Neural cell (in vitro differentiated cells): ENCODE data around the gene RSPO4. TPM values are rescaled to one million over a fixed set of nuclear protein-coding genes. Genes with fewer than 3 reads are reported as not detected.

ENCODE experiments used
- H2AFZ ChIP-seq: fragments of 200-600, 300-800 bp; sonication (generic), shearing (Covaris generic); 2 replicates; pipeline ENCODE4 v1.6.0; 2014; ENCODE audit warnings: low read depth, mild to moderate bottlenecking, antibody characterized with exemption, low read length, moderate library complexity
- H3F3A ChIP-seq: fragments of 200-600 bp; shearing (Covaris generic); 2 replicates; pipeline ENCODE4 v1.6.1; 2016; ENCODE audit warnings: mild to moderate bottlenecking, moderate library complexity, mixed read lengths, antibody characterized with exemption, low read length; ENCODE audit not compliant: insufficient read depth, poor library complexity, severe bottlenecking
- H3K27ac ChIP-seq: fragments of 200-600, 300-800 bp; sonication (generic), shearing (Covaris generic); 2 replicates; pipeline ENCODE4 v1.5.1; 2014; ENCODE audit warnings: mild to moderate bottlenecking, low read length, moderate library complexity
- H3K27me3 ChIP-seq: fragments of 300-800, 200-600 bp; sonication (generic), shearing (Covaris generic); 2 replicates; pipeline ENCODE4 v1.6.0; 2014; ENCODE audit warnings: mild to moderate bottlenecking, low read depth, low read length, moderate library complexity; ENCODE audit not compliant: insufficient read depth
- H3K36me3 ChIP-seq: fragments of 300-800, 200-600 bp; sonication (generic), shearing (Covaris generic); 2 replicates; pipeline ENCODE4 v1.5.1; 2014; ENCODE audit warnings: mild to moderate bottlenecking, antibody characterized with exemption, low read length, moderate library complexity; ENCODE audit not compliant: insufficient read depth
- H3K4me2 ChIP-seq: fragments of 300-800, 200-600 bp; sonication (generic), shearing (Covaris generic); 2 replicates; pipeline ENCODE4 v1.6.0; 2014; ENCODE audit warnings: mild to moderate bottlenecking, low read length
- H3K4me3 ChIP-seq: fragments of 300-800, 200-600 bp; sonication (generic), shearing (Covaris generic); 2 replicates; pipeline ENCODE4 v1.5.1; 2014; ENCODE audit warnings: mild to moderate bottlenecking, low read length, moderate library complexity
- H3K79me2 ChIP-seq: fragments of 200-600 bp; shearing (Covaris generic); replicated peaks from 2 replicates; pipeline ENCODE4 v1.6.0; 2014; ENCODE audit warnings: mild to moderate bottlenecking, low read length, moderate library complexity; ENCODE audit not compliant: insufficient read depth
- H3K9ac ChIP-seq: fragments of 300-800, 200-600 bp; sonication (generic), shearing (Covaris generic); 2 replicates; pipeline ENCODE4 v1.6.1; 2016; ENCODE audit warnings: mild to moderate bottlenecking, low read length, mixed read lengths
- H3K9me2 ChIP-seq: fragments of 200-600 bp; shearing (Covaris generic); 2 replicates; pipeline ENCODE4 v1.6.1; 2016; ENCODE audit warnings: mild to moderate bottlenecking, low read length, mixed read lengths; ENCODE audit not compliant: insufficient read depth
- H3K9me3 ChIP-seq: fragments of 200-600, 300-800 bp; sonication (generic), shearing (Covaris generic); 2 replicates; pipeline ENCODE4 v1.6.1; 2016; ENCODE audit warnings: mild to moderate bottlenecking, mixed run types, low read length, moderate library complexity, mixed read lengths
- H4K20me1 ChIP-seq: fragments of 200-600 bp; shearing (Covaris generic); 2 replicates; pipeline ENCODE4 v1.6.1; 2016; ENCODE audit warnings: mild to moderate bottlenecking, mixed run types; ENCODE audit not compliant: insufficient read depth
- EP300 ChIP-seq: fragments of 450-650 bp; conservative IDR thresholded peaks from 2 replicates; pipeline ENCODE4 v1.6.1; 2014; ENCODE audit warnings: antibody characterized with exemption, mild to moderate bottlenecking, moderate library complexity; ENCODE audit not compliant: poor library complexity, severe bottlenecking
- MXI1 ChIP-seq: fragments of 450-650 bp; conservative IDR thresholded peaks from 2 replicates; pipeline ENCODE4 v1.6.1; 2014; ENCODE audit warnings: antibody characterized with exemption, mild to moderate bottlenecking; ENCODE audit not compliant: poor library complexity, severe bottlenecking
- POLR2AphosphoS5 ChIP-seq: IDR thresholded peaks from 2 replicates; pipeline ENCODE4 v1.6.1; 2012
- RAD21 ChIP-seq: fragments of 450-650 bp; conservative IDR thresholded peaks from 2 replicates; pipeline ENCODE4 v1.6.1; 2014; ENCODE audit warnings: antibody characterized with exemption, mild to moderate bottlenecking, moderate library complexity
- polyA plus RNA-seq: library from polyadenylated mRNA; depleted of rRNA; stranded (reverse); fragments of >200 nt; gene quantifications from 2 replicates; pipeline ENCODE4 v1.2.3, GENCODE V29; 2014
- TF ChIP-seq, protein P1 (sequence below): IDR thresholded peaks from 2 replicates; pipeline ENCODE4 v1.6.1; 2012; ENCODE audit warnings: borderline replicate concordance
- TF ChIP-seq, protein P2 (sequence below): fragments of 450-650 bp; IDR thresholded peaks from 2 replicates; pipeline ENCODE4 v1.5.1; 2014; ENCODE audit warnings: antibody characterized with exemption, mild to moderate bottlenecking, moderate library complexity; ENCODE audit not compliant: poor library complexity, severe bottlenecking

Gene RSPO4
- polyA plus RNA-seq, 1 donor from 2014 or later = 0.19 TPM

DNA sequence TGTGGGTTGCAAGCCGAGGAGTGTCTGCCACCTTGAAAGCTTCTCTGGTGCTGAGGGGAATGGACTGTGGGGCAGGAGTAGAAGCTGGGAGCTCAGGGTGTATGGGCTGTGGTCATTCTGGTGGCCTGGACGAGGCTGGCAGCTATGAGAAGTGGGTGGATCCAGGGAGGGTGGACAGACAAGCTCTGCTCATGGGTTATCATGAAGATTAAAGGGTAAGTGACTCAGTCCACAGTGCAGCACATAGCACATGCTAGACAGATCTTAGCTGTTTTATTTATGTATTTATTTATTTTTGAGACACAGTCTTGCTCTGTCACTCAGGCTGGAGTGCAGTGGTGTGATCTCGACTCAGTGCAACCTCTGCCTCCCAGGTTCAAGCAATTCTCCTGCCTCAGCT lies 13.8 kb downstream of the RSPO4 start:
- H3K4me2 ChIP-seq = no peak overlapping the region
- TF ChIP-seq POLR2AphosphoS5 (no peak), MXI1 (no peak)
- TF ChIP-seq, protein P1, sequence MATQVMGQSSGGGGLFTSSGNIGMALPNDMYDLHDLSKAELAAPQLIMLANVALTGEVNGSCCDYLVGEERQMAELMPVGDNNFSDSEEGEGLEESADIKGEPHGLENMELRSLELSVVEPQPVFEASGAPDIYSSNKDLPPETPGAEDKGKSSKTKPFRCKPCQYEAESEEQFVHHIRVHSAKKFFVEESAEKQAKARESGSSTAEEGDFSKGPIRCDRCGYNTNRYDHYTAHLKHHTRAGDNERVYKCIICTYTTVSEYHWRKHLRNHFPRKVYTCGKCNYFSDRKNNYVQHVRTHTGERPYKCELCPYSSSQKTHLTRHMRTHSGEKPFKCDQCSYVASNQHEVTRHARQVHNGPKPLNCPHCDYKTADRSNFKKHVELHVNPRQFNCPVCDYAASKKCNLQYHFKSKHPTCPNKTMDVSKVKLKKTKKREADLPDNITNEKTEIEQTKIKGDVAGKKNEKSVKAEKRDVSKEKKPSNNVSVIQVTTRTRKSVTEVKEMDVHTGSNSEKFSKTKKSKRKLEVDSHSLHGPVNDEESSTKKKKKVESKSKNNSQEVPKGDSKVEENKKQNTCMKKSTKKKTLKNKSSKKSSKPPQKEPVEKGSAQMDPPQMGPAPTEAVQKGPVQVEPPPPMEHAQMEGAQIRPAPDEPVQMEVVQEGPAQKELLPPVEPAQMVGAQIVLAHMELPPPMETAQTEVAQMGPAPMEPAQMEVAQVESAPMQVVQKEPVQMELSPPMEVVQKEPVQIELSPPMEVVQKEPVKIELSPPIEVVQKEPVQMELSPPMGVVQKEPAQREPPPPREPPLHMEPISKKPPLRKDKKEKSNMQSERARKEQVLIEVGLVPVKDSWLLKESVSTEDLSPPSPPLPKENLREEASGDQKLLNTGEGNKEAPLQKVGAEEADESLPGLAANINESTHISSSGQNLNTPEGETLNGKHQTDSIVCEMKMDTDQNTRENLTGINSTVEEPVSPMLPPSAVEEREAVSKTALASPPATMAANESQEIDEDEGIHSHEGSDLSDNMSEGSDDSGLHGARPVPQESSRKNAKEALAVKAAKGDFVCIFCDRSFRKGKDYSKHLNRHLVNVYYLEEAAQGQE = no peak
- H4K20me1 ChIP-seq = no peaks in the 10 kb centered on the region

DNA sequence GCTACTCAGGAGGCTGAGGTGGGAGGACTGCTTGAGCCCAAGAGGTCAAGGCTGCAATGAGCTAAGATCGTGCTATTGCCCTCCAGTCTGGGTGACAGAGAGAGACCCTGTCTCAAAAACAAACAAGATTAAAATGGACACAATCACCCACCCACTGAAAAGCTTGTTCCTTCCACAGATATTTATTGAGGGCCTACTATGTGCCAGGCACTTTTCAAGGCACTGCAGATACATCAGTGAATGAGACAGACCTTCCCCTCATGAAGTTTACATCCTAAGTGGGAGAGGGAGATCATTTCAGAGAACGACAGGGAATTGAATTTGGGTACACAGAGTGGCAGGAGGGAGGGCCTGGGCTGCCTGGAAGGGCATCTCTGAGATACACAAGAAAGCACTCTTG lies 14.4 kb downstream of the RSPO4 start:
- Histone ChIP-seq H3K27me3 (no peaks in the 10 kb centered on the region), H3K36me3 (no peaks in the 10 kb centered on the region), H3K27ac (no peak overlapping the region), H3K9me2 (no peaks in the 10 kb centered on the region), H3F3A (no peaks in the 10 kb centered on the region), H4K20me1 (no peaks in the 10 kb centered on the region), H3K9ac (no peak overlapping the region), H3K79me2 (no peaks in the 10 kb centered on the region), H2AFZ (no peak overlapping the region), H3K4me3 (no peak overlapping the region), H3K9me3 (no peaks in the 10 kb centered on the region), H3K4me2 (no peak overlapping the region)
- no peak for TF ChIP-seq RAD21
- no peak for TF ChIP-seq EP300
- TF ChIP-seq, protein P1 = no peak
- TF ChIP-seq POLR2AphosphoS5 = no peak
- TF ChIP-seq, protein P2, sequence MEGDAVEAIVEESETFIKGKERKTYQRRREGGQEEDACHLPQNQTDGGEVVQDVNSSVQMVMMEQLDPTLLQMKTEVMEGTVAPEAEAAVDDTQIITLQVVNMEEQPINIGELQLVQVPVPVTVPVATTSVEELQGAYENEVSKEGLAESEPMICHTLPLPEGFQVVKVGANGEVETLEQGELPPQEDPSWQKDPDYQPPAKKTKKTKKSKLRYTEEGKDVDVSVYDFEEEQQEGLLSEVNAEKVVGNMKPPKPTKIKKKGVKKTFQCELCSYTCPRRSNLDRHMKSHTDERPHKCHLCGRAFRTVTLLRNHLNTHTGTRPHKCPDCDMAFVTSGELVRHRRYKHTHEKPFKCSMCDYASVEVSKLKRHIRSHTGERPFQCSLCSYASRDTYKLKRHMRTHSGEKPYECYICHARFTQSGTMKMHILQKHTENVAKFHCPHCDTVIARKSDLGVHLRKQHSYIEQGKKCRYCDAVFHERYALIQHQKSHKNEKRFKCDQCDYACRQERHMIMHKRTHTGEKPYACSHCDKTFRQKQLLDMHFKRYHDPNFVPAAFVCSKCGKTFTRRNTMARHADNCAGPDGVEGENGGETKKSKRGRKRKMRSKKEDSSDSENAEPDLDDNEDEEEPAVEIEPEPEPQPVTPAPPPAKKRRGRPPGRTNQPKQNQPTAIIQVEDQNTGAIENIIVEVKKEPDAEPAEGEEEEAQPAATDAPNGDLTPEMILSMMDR = no peak

More for the DNA sequence above, 13.8 kb downstream of the RSPO4 start:
- H3K4me3 ChIP-seq = no peak overlapping the region
- H3K36me3 ChIP-seq = no peaks in the 10 kb centered on the region
- H3K9ac ChIP-seq = no peak overlapping the region
- H3K27ac ChIP-seq = no peak overlapping the region
- H3K79me2 ChIP-seq = no peaks in the 10 kb centered on the region
- no peaks in the 10 kb centered on the region for H3K9me3 ChIP-seq
- H2AFZ ChIP-seq = no peak overlapping the region
- H3K27me3 ChIP-seq = no peaks in the 10 kb centered on the region
- H3K9me2 ChIP-seq = no peaks in the 10 kb centered on the region
- no peaks in the 10 kb centered on the region for H3F3A ChIP-seq
